Measurements from ENCODE around the gene TCFL5.
A peak's percentile ranks its signal among the peaks of the same experiment; 100 is the strongest.

TCFL5 gene

DNA sequence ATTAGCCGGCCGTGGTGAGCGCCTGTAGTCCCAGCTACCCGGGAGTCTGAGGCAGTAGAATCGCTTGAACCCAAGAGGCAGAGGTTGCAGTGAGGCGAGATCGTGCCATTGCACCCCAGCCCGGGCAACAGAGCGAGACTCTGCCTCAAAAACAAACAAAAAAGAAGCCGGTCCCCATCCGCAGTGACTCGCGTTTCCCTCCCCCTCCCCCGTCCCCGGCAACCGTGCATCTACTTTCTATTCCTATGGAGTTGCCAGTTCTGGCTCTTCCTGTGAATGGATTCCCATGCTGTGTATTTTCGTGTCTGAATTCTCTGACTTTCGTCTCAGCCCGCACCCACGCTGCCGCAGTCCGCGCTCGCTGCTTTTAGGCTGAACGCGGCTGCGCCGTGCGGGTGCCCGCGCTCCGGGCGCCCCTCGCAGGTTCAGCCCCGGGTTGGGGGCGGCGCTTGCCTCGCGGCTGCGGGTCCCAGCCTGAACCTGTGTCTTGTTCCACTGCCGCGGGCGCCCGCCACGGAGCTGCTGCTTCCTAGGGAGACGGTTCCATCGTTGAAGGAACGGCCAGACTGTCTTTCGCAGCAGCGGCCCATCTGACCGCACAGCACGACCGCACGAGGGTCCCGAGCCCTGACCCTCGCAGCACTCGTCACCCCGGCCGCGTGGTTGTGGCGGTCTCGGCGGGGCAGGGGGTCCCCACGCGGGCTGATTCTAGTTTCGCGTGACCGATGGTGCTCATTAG, 66.4 kb downstream of the TCFL5 start:
- H3K27me3 ChIP-seq (ENCODE audit: insufficient read depth, low read length): peaks cover 18% of the 10 kb centered on the region
- peaks cover 5% of the 10 kb centered on the region; the same call in 1 of the 2 replicates for H3K4me1 ChIP-seq (ENCODE audit: insufficient read depth, low read length)
- no peaks in the 10 kb centered on the region for H3K9me3 ChIP-seq (ENCODE audit: insufficient read depth, low read depth, low read length)
- H3K4me3 ChIP-seq (ENCODE audit: low read length): peak overlapping the region; percentile 63
- H3K27ac ChIP-seq (ENCODE audit: low read depth, low read length): no peak overlapping the region
- H3K9ac ChIP-seq (ENCODE audit: low read depth, low read length): peak overlapping the region; percentile 47
- WGBS: 1% methylated on average over 68 of the region's 68 CpGs
- H3K36me3 ChIP-seq (ENCODE audit: insufficient read depth, low read length): peaks cover 26% of the 10 kb centered on the region

DNA sequence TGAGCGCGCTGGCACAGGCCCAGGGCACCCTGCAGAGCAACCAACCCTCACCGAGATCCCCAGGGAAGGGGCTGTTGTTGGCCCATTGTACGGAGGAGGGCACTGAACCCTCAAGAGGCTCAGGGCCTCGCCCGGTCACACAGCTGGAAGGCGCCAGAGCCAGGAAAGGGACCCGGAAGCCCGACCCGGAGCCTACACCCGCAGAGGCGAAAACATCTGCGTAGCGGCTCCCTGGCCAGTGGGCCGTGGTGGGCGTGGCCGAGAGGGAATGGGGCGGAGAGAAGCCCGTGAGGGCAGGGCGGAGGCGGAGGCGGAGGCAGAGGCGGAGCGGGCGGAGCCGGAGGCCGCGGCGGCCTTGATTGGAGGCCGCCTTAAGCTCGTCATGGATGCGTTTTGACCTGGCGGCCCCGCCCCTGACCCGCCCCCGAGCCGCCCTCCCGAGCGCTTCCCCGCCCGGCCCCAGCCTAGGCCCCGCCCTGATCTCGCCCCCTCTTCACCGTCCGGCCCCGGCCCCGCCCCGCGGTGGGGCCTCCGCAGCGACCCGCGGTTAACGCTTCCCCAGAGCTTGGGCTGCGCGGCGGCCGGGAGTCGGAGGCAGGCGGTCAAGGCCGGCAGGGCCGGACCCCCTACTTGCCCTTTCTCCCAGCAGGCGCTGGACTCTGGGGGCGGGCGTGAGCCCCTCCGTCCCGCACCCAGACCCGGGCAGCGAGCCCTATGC, 67.5 kb downstream of the TCFL5 start:
- H3K9ac ChIP-seq (ENCODE audit: low read depth, low read length): no peak overlapping the region
- H3K4me1 ChIP-seq (ENCODE audit: insufficient read depth, low read length): peaks cover 5% of the 10 kb centered on the region; the same call in 1 of the 2 replicates
- H3K4me3 ChIP-seq (ENCODE audit: low read length): peak overlapping the region; percentile 63
- H3K36me3 ChIP-seq (ENCODE audit: insufficient read depth, low read length): peaks cover 16% of the 10 kb centered on the region
- H3K27ac ChIP-seq (ENCODE audit: low read depth, low read length): peak overlapping the region; percentile 25; the same call in 1 of the 2 replicates
- no peaks in the 10 kb centered on the region for H3K9me3 ChIP-seq (ENCODE audit: insufficient read depth, low read depth, low read length)
- peaks cover 18% of the 10 kb centered on the region for H3K27me3 ChIP-seq (ENCODE audit: insufficient read depth, low read length)
- 4% methylated on average over 69 of the region's 69 CpGs for WGBS

DNA sequence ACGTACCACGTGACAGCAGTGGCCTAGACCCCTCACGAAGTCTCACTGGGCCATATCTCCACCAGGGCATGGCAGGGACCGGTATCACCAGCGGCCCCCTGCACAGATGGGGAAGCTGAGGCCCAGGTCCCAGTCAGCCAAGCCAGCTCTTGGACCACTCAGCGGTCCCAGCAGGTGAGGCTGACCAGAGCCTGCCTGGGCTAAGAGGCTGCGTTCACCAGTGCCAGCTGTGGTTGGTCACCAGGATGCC, 67.9 kb downstream of the TCFL5 start:
- Histone ChIP-seq H3K9me3 (ENCODE audit: insufficient read depth, low read depth, low read length) (no peaks in the 10 kb centered on the region), H3K27ac (ENCODE audit: low read depth, low read length) (no peak overlapping the region), H3K4me1 (ENCODE audit: insufficient read depth, low read length) (peaks cover 5% of the 10 kb centered on the region; the same call in 1 of the 2 replicates), H3K36me3 (ENCODE audit: insufficient read depth, low read length) (peaks cover 11% of the 10 kb centered on the region; the same call in 1 of the 2 replicates), H3K27me3 (ENCODE audit: insufficient read depth, low read length) (peaks cover 18% of the 10 kb centered on the region), H3K9ac (ENCODE audit: low read depth, low read length) (no peak overlapping the region), H3K4me3 (ENCODE audit: low read length) (peak overlapping the region; percentile 30)
- 69% methylated on average over 7 of the region's 7 CpGs for WGBS

DNA sequence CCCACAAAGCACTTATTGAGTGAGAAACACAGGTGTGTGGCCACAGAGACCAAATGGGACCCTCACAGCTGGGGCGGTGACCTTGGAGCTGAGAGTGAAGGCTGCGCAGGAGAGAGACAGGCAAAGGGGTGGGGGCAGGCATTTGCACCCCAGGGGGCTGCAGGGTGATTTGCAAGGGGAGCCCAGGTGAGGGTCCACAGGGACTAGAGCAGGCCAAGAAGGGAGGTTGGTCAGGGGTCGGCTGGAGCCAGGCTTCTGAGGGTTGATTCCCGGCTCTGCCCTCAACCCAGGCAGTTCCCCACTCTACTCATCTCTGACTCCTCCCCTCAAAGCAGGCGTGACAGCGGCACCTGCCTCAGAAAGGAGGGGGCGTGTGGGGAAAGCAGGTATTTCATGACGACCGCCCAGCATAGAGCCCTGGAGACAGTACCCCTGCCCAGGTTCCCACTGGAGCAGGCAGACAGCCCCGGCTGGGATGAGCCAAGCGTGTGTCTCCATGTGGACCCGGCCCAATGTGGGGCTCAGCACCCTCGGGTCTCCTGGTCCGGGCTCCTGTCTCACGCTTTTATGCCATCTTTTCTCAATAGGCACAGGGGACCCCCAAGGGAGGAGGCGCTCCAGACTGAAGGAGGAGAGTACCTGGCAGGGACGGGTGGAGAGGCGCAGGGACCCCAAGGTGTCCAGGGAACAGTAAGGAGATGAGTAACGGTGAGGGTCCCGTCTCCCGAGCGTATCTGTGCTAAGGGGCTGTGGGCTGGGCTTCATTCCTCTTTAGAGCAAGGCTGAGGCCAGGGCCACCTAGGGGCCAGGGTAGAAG, 68.5 kb downstream of the TCFL5 start:
- 81% methylated on average over 21 of the region's 22 CpGs for WGBS
- H3K9ac ChIP-seq (ENCODE audit: low read depth, low read length): no peak overlapping the region
- H3K4me1 ChIP-seq (ENCODE audit: insufficient read depth, low read length): peaks cover 5% of the 10 kb centered on the region; the same call in 1 of the 2 replicates
- no peaks in the 10 kb centered on the region for H3K9me3 ChIP-seq (ENCODE audit: insufficient read depth, low read depth, low read length)
- peaks cover 7% of the 10 kb centered on the region; the same call in 1 of the 2 replicates for H3K36me3 ChIP-seq (ENCODE audit: insufficient read depth, low read length)
- peaks cover 18% of the 10 kb centered on the region for H3K27me3 ChIP-seq (ENCODE audit: insufficient read depth, low read length)
- H3K4me3 ChIP-seq (ENCODE audit: low read length): no peak overlapping the region
- H3K27ac ChIP-seq (ENCODE audit: low read depth, low read length): no peak overlapping the region

DNA sequence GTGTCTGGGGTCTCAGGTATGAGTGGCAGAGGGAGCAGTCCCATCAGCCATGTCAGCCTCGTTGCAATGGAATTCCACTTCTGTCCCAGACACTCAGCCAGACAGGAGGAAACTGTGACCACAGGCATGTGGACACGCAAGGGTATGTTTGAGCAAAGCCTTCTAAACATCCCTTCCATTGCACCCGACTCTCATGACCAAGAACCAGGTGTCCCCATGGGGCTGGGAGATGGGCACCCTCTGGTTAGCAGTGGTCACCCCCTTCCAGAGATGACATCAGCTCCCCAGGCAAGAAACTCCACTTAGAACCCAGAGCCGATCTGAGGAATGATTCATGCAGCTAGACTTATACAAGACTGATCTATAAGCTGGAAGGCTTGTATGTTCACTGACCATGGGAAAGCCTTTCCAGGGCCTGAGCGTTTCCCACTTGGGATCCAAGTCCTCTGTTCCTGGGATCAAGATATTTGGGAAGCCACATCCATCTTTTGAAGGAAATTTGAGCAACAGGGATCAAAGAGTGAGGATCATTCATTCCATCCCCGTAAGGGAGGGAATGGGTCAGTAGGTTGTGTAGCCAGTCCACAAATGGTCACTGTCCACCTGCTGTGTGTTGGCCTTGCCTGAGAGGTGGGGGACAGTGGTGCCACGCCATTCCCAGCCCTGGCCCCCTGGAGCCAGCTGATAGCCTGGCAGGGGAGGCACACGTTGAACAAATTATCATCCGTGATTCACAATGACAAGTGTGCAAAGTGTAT, 69.3 kb downstream of the TCFL5 start:
- Histone ChIP-seq H3K4me3 (ENCODE audit: low read length) (no peak overlapping the region), H3K4me1 (ENCODE audit: insufficient read depth, low read length) (peaks cover 5% of the 10 kb centered on the region; the same call in 1 of the 2 replicates), H3K27ac (ENCODE audit: low read depth, low read length) (no peak overlapping the region), H3K27me3 (ENCODE audit: insufficient read depth, low read length) (peaks cover 18% of the 10 kb centered on the region), H3K9me3 (ENCODE audit: insufficient read depth, low read depth, low read length) (no peaks in the 10 kb centered on the region), H3K36me3 (ENCODE audit: insufficient read depth, low read length) (peaks cover under 1% of the 10 kb centered on the region; the same call in 1 of the 2 replicates), H3K9ac (ENCODE audit: low read depth, low read length) (no peak overlapping the region)
- WGBS: 87% methylated on average over 9 of the region's 9 CpGs

DNA sequence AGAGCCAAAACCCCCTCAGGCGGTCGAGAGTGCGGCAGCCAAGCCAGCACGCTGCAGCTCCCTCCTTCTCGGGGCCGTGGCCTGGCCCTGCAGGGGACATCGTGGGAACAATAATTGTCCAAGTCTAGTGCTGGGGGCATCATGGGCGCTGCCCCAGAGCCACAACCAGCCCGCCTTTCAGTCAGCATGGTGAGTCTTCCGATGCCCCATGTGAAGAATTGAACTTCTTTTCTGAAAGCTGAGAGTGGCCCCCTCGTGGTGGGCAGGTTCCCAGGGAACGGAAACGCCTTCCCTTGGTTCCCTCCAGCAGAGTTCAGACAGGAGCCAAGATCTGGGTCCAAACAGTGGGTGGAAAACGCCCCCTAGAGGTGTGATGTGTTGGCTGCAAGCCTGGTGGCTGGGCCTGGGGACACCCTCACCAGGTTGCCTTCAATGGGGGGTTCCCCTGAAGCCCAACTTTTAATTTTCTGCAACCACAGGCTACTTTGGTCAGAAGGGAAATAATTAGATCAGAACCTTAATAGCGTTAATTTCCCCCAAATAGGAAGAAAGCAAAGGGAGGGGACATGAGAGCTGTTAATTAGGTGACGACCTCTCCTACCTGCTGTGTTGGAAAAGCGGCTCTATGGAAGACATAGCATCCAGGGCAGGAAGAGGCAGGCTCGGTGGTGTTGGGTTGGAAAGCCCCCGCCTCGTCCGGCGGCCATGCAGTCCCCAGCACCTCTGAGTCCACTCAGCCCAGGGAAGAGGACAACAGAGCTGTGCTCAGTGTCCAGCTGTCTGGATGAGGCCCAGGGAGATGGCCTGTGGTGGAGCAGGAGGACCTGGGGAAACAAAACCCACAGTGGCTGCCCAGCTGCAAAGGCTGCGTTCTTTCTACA, 70.1 kb downstream of the TCFL5 start:
- no peak overlapping the region for H3K27ac ChIP-seq (ENCODE audit: low read depth, low read length)

More for the DNA sequence above, 70.1 kb downstream of the TCFL5 start:
- peaks cover 18% of the 10 kb centered on the region for H3K27me3 ChIP-seq (ENCODE audit: insufficient read depth, low read length)
- no peaks in the 10 kb centered on the region for H3K9me3 ChIP-seq (ENCODE audit: insufficient read depth, low read depth, low read length)
- H3K4me1 ChIP-seq (ENCODE audit: insufficient read depth, low read length): peaks cover 5% of the 10 kb centered on the region; the same call in 1 of the 2 replicates
- H3K36me3 ChIP-seq (ENCODE audit: insufficient read depth, low read length): no peaks in the 10 kb centered on the region
- peak overlapping the region; percentile 47 for H3K4me3 ChIP-seq (ENCODE audit: low read length)
- no peak overlapping the region for H3K9ac ChIP-seq (ENCODE audit: low read depth, low read length)
- WGBS: 31% methylated on average over 22 of the region's 23 CpGs
